GM12878 (cell line): Measurements from ENCODE around the gene NDUFA13. TPM values are rescaled to one million over a fixed set of nuclear protein-coding genes. Genes with fewer than 3 reads are reported as not detected.

Source experiments
- ATAC-seq: fragments of 200-7000 bp; cut with Tn5 transposase; 3 replicates; pipeline ENCODE4 v1.9.1; 2020; ENCODE audit warnings: mild to moderate bottlenecking, moderate library complexity
- BruUV-seq: library from RNA; stranded (reverse); fragments of 400-500 nt; replicated peaks from 2 replicates; lab custom pipeline; 2021; lab: Mats Ljungman, UMichigan
- CTCF ChIA-PET: fragments of 300-600 bp; sonication (Branson Sonifier 250); formaldehyde crosslinking; extraction: SDS; loops from one replicate; lab custom pipeline; 2021; ENCODE audit warnings: inconsistent platforms; lab: Yijun Ruan, JAX
- POLR2A ChIA-PET: fragments of 350-600 bp; formaldehyde crosslinking; extraction: SDS; loops from one replicate; lab custom pipeline; 2021; ENCODE audit warnings: inconsistent platforms; lab: Charles Lee
- RAD21 ChIA-PET: fragments of 300-600 bp; sonication (Branson Sonifier 250); formaldehyde crosslinking; loops from one replicate; lab custom pipeline; 2023; ENCODE audit warnings: antibody characterized with exemption; ENCODE audit not compliant: unreplicated experiment; lab: Charles Lee
- SMC1A ChIA-PET: fragments of 300-600 bp; sonication (Branson Sonifier 250); formaldehyde crosslinking; loops from one replicate; lab custom pipeline; 2023; ENCODE audit not compliant: unreplicated experiment, uncharacterized antibody; lab: Charles Lee
- DNase-seq: peaks from one replicate; pipeline ENCODE4 v3.0.0-alpha.2; 2011; ENCODE audit warnings: low read depth, low spot score
- FAIRE-seq: peaks from 3 replicates; lab custom pipeline; 2011; peaks lifted over from hg19 to GRCh38; lab: Jason Lieb, UNC
- H2AFZ ChIP-seq: 2 replicates; pipeline ENCODE4 v1.6.0; 2011; ENCODE audit warnings: low read depth, low read length, control low read depth; ENCODE audit not compliant: control insufficient read depth
- H3K27ac ChIP-seq: 2 replicates; pipeline ENCODE4 v1.5.1; 2011; ENCODE audit warnings: control low read depth; ENCODE audit not compliant: control insufficient read depth, insufficient read depth
- H3K27me3 ChIP-seq, 2 experiments: replicated peaks in 1 of 2; 2 replicates each; pipeline versions ENCODE4 v1.6.0 to v1.6.1; 2011; ENCODE audit warnings: low read length in 1 of 2; ENCODE audit not compliant: control insufficient read depth in 2 of 2, insufficient read depth in 2 of 2
- H3K36me3 ChIP-seq, 2 experiments: 2 replicates each; pipeline ENCODE4 v1.5.1; 2011; ENCODE audit warnings: low read length in 1 of 2; ENCODE audit not compliant: control insufficient read depth in 2 of 2, insufficient read depth in 2 of 2
- H3K4me1 ChIP-seq: 2 replicates; pipeline ENCODE4 v1.6.1; 2011; ENCODE audit warnings: mild to moderate bottlenecking, low read length, moderate library complexity, mixed read lengths; ENCODE audit not compliant: control insufficient read depth, insufficient read depth
- H3K4me2 ChIP-seq: 2 replicates; pipeline ENCODE4 v1.6.0; 2011; ENCODE audit warnings: control low read depth; ENCODE audit not compliant: control insufficient read depth, insufficient read depth
- H3K4me3 ChIP-seq: fragments of 200-600 bp; sonication (generic); 2 replicates; pipeline ENCODE4 v1.5.1; 2016
- H3K79me2 ChIP-seq: 2 replicates; pipeline ENCODE4 v1.6.0; 2011; ENCODE audit warnings: low read length; ENCODE audit not compliant: control insufficient read depth, insufficient read depth
- H3K9ac ChIP-seq: 2 replicates; pipeline ENCODE4 v1.8.0; 2011; ENCODE audit warnings: low read length, control low read depth, mixed read lengths; ENCODE audit not compliant: control insufficient read depth, insufficient read depth
- H3K9me3 ChIP-seq: replicated peaks from 3 replicates; pipeline ENCODE4 v1.5.1; 2011; ENCODE audit warnings: mild to moderate bottlenecking, low read length; ENCODE audit not compliant: control insufficient read depth, insufficient read depth
- H4K20me1 ChIP-seq: 2 replicates; pipeline ENCODE4 v1.6.0; 2011; ENCODE audit not compliant: control insufficient read depth, insufficient read depth
- CBX3 ChIP-seq: fragments of 200-600 bp; sonication (generic); IDR thresholded peaks from 2 replicates; pipeline ENCODE4 v1.6.1; 2016; ENCODE audit warnings: low read depth, borderline replicate concordance
- CHD4 ChIP-seq: fragments of 200-600 bp; sonication (generic); IDR thresholded peaks from 2 replicates; pipeline ENCODE4 v1.6.1; 2016; ENCODE audit warnings: mild to moderate bottlenecking
- E2F8 ChIP-seq: fragments of 450-650 bp; IDR thresholded peaks from 2 replicates; pipeline ENCODE4 v1.6.1; 2018; ENCODE audit warnings: mild to moderate bottlenecking, low read depth, moderate library complexity; ENCODE audit not compliant: partially characterized antibody
- FOXK2 ChIP-seq: fragments of 450-650 bp; IDR thresholded peaks from 2 replicates; pipeline ENCODE4 v1.6.1; 2017; ENCODE audit warnings: mild to moderate bottlenecking, moderate library complexity
- GATAD2B ChIP-seq: fragments of 450-650 bp; conservative IDR thresholded peaks from 2 replicates; pipeline ENCODE4 v1.6.1; 2017; ENCODE audit warnings: low read depth, mild to moderate bottlenecking, moderate library complexity
- HDAC2 ChIP-seq: fragments of 200-600 bp; sonication (generic); IDR thresholded peaks from 2 replicates; pipeline ENCODE4 v1.6.1; 2017
- JUND ChIP-seq: IDR thresholded peaks from 2 replicates; pipeline ENCODE4 v1.6.1; 2012; ENCODE audit warnings: low read depth, mild to moderate bottlenecking, low read length, improper control_type of control experiment, moderate library complexity
- NFYB ChIP-seq: IDR thresholded peaks from 2 replicates; pipeline ENCODE4 v1.6.1; 2011; ENCODE audit warnings: low read depth, mild to moderate bottlenecking, low read length, improper control_type of control experiment, moderate library complexity; ENCODE audit not compliant: insufficient read depth
- PAX8 ChIP-seq: fragments of 450-650 bp; IDR thresholded peaks from 2 replicates; pipeline ENCODE4 v1.6.1; 2017; ENCODE audit warnings: mild to moderate bottlenecking, moderate library complexity
- SP1 ChIP-seq: IDR thresholded peaks from one replicate; pipeline ENCODE4 v1.6.1; 2011; ENCODE audit warnings: low read depth, low read length
- SREBF1 ChIP-seq: IDR thresholded peaks from 2 replicates; pipeline ENCODE4 v1.6.1; 2012; ENCODE audit warnings: mild to moderate bottlenecking, low read length
- SUZ12 ChIP-seq: fragments of 200-600 bp; sonication (generic); IDR thresholded peaks from one replicate; pipeline ENCODE4 v1.6.1; 2018; ENCODE audit warnings: antibody characterized with exemption, mild to moderate bottlenecking; ENCODE audit not compliant: unreplicated experiment
- ZBTB4 ChIP-seq: fragments of 450-650 bp; formaldehyde crosslinking; IDR thresholded peaks from 2 replicates; pipeline ENCODE4 v1.4.0; 2022; ENCODE audit warnings: mild to moderate bottlenecking, moderate library complexity
- ZNF24 ChIP-seq: fragments of 450-650 bp; IDR thresholded peaks from 2 replicates; pipeline ENCODE4 v1.6.1; 2017; ENCODE audit warnings: antibody characterized with exemption, mild to moderate bottlenecking
- ZZZ3 ChIP-seq: IDR thresholded peaks from 2 replicates; pipeline ENCODE4 v1.6.1; 2011; ENCODE audit warnings: low read depth; ENCODE audit not compliant: control insufficient read depth, insufficient read length
- WGBS: methylation state at CpG from one replicate; pipeline ENCODE4 v1.1.6; 2016; ENCODE audit warnings: low lambda C conversion rate; ENCODE audit not compliant: insufficient replicate concordance, insufficient coverage; ENCODE audit errors: missing lambda C conversion rate; 5-methylcytosine and 5-hydroxymethylcytosine counted together
- in situ Hi-C: fragments of 300-500 bp; cut with MboI; formaldehyde crosslinking; loops from 9 replicates; pipeline ENCODE4 v1.14.3; 2018; ENCODE audit warnings: mixed read lengths
- intact Hi-C: fragments of 100-400 bp; cut with micrococcal nuclease; formaldehyde crosslinking; loops from one replicate; pipeline ENCODE4 v1.14.2; 2022; ENCODE audit not compliant: unreplicated experiment
- polyA plus RNA-seq, 11 experiments: library from polyadenylated mRNA; depleted of rRNA in 4 of 11; unstranded in 6 of 11; stranded (reverse) in 5 of 11; fragments of >200 nt; fragmentation: Nextera tagmentation in 4 of 11; fragmentation: Illumina TruSeq in 1 of 11; extraction: Ambion mirVana in 4 of 11; extraction: Trizol in 1 of 11; gene quantifications; 1 replicate in 1 of 11; 2 replicates in 10 of 11; pipeline versions ENCODE4 v1.2.1 to v1.2.3, GENCODE V29; 2011 to 2016; ENCODE audit warnings: inconsistent platforms in 2 of 11, missing spikeins in 2 of 11, low read depth in 1 of 11
- total RNA-seq, 4 experiments: library from RNA; depleted of rRNA in 3 of 4; stranded (reverse); fragments of >200 nt in 3 of 4; fragmentation: Illumina TruSeq in 1 of 4; extraction: Trizol in 1 of 4; gene quantifications; 2 replicates each; pipeline versions ENCODE4 v1.2.1 to v1.2.3, GENCODE V29; 2013 to 2021
- TF ChIP-seq, protein P1 (sequence below): fragments of 450-650 bp; IDR thresholded peaks from 2 replicates; pipeline ENCODE4 v1.6.1; 2014; ENCODE audit warnings: mild to moderate bottlenecking
- TF ChIP-seq, protein P2 (sequence below): fragments of 450-650 bp; conservative IDR thresholded peaks from 2 replicates; pipeline ENCODE4 v1.6.1; 2017; ENCODE audit warnings: mild to moderate bottlenecking, moderate library complexity

The NDUFA13 gene
- total and polyA plus RNA-seq, 10 of the 15 experiments (the other 5 are each of a cell fraction or from before 2014, with no cell fraction given): 224 to 586 (median 456) TPM

DNA sequence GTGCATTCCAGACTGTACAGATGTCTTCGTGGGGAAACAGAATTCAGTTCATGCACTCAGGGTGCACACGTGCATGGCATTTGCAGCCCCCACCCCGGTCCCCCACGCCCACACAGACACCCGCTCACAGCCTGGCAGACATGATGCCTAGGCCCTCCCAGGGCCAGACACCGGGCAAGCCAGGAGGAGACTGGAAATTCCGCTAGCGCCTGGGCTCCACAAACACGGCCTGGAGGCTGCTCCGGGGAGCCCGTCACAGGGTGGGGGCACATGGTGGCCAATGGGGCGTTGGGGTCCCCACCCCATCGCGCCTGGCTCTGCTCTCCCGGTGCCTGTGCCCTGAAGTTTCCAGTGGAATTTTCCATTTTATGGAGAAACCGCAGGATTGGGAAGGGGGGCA, 25.6 kb downstream of the NDUFA13 start:
- SMC1A ChIA-PET: no interaction called here
- H3K9ac ChIP-seq: no peak overlapping the region
- RAD21 ChIA-PET: no interaction called here
- BruUV-seq: no TSS peak
- H3K27ac ChIP-seq: no peak overlapping the region
- POLR2A ChIA-PET: no interaction called here
- intact Hi-C loops (no loop called here), in situ Hi-C loops (loop anchor here (25.0 kb wide), 4 partner anchors 871 to 1496 kb away; partner anchors contain the start of genes ZNF66 and ZNF737)
- no peaks in the 10 kb centered on the region; the same call in 2 of the 3 replicates for H3K9me3 ChIP-seq
- peaks cover 0 to 3% of the 10 kb centered on the region in 2 experiments; a peak in 1 of 4 replicates for H3K27me3 ChIP-seq
- H3K4me2 ChIP-seq: no peak overlapping the region; the same call in 1 of the 2 replicates
- CTCF ChIA-PET: interaction anchor here (1.6 kb wide), 2 partner anchors 9 to 13 kb away, joined by 3 to 10 read pairs; no protein-coding TSS in a partner anchor
- no peak overlapping the region for H3K4me3 ChIP-seq
- DNase-seq (no peak), FAIRE-seq (no peak), ATAC-seq (no peak)
- no peaks in the 10 kb centered on the region for H3K79me2 ChIP-seq
- H3K36me3 ChIP-seq: no peaks in the 10 kb centered on the region
- 49% methylated on average over 16 of the region's 16 CpGs for WGBS
- no peak overlapping the region for H2AFZ ChIP-seq
- H4K20me1 ChIP-seq: no peaks in the 10 kb centered on the region
- H3K4me1 ChIP-seq: peaks cover 3% of the 10 kb centered on the region
- TF ChIP-seq CHD4 (no peak), SP1 (no peak), JUND (no peak), FOXK2 (no peak), ZNF24 (no peak), CBX3 (no peak), ZZZ3 (no peak), PAX8 (no peak), ZBTB4 (CRISPR knock-in tag) (no peak), SREBF1 (no peak), NFYB (no peak), HDAC2 (no peak), SUZ12 (no peak), E2F8 (no peak), GATAD2B (no peak)
- TF ChIP-seq, protein P1, sequence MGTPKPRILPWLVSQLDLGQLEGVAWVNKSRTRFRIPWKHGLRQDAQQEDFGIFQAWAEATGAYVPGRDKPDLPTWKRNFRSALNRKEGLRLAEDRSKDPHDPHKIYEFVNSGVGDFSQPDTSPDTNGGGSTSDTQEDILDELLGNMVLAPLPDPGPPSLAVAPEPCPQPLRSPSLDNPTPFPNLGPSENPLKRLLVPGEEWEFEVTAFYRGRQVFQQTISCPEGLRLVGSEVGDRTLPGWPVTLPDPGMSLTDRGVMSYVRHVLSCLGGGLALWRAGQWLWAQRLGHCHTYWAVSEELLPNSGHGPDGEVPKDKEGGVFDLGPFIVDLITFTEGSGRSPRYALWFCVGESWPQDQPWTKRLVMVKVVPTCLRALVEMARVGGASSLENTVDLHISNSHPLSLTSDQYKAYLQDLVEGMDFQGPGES: no peak
- TF ChIP-seq, protein P2, sequence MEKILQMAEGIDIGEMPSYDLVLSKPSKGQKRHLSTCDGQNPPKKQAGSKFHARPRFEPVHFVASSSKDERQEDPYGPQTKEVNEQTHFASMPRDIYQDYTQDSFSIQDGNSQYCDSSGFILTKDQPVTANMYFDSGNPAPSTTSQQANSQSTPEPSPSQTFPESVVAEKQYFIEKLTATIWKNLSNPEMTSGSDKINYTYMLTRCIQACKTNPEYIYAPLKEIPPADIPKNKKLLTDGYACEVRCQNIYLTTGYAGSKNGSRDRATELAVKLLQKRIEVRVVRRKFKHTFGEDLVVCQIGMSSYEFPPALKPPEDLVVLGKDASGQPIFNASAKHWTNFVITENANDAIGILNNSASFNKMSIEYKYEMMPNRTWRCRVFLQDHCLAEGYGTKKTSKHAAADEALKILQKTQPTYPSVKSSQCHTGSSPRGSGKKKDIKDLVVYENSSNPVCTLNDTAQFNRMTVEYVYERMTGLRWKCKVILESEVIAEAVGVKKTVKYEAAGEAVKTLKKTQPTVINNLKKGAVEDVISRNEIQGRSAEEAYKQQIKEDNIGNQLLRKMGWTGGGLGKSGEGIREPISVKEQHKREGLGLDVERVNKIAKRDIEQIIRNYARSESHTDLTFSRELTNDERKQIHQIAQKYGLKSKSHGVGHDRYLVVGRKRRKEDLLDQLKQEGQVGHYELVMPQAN: no peak
